GM19372 (cell line): ENCODE measurements around the gene CCDC12.

Experiments used
- ATAC-seq: cut with Tn5 transposase; IDR thresholded peaks from one replicate; pipeline ENCODE4 v1.9.1; 2021; ENCODE audit warnings: mild to moderate bottlenecking, low read depth, moderate library complexity; ENCODE audit not compliant: unreplicated experiment

CCDC12 gene

GRCh38 chr3:46960081-46960701 lies 16.4 kb downstream of the CCDC12 start:
- ATAC-seq: no peak

- ATAC-seq: no peak
These were observed 17.4 kb downstream of the CCDC12 start for GRCh38 chr3:46959161-46959511.

- no peak for ATAC-seq
These were observed 17.9 kb downstream of the CCDC12 start for GRCh38 chr3:46958467-46959160.

DNA sequence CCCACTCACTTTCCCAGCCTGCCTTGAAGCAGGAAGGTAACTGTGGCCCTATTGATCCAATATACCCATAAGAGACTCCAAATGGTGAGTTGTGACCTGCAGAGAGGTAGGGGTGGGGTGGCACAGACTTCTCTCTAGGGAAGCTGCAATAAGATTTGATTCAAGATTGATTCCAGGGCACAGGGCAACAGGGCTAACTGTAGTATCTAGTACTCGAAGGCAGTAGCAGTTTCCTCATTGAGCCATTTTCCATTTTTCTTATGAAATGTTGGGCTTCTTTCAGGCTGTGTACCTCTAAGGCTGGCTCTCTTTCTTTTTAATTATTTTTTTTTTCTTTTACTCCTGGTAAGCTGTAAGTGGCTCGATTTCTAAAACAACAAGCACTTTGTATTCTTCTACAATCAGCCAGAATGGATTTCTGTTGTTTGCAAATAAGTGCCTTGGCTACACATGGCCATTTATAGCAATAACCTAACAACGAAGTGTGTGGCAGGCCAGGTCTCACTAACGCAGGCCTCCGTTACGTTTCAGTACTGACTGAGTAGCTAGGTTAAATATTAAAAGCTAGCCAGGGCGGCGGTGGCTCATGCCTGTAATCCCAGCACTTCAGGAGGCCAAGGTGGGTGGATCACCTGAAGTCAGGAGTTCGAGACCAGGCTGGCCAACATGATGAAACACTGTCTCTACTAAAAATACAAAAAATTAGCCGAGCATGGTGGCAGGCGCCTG lies 19.3 kb downstream of the CCDC12 start:
- no peak for ATAC-seq

- ATAC-seq: no peak
These were observed 20.7 kb downstream of the CCDC12 start for GRCh38 chr3:46955801-46956259.

DNA sequence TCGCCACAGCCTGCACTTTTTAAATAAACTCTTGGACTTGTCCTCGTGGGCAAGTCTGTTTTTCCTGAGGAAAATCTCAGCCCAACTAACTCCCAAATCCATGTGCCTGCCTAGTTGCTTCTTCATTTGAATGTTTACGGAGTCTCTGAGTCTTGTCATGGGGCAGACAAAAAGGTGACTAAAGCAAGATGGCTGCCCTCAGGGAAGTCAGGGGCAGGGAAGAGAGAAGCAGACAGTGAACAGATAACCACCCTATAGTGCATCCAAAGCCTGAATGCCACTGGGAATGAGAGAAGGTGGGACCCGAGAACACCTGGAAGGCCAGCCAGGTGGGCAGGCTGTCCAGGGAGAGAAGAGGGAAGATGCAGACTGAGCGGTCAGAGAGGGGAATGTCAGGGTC lies 21.4 kb downstream of the CCDC12 start:
- ATAC-seq: no peak

DNA sequence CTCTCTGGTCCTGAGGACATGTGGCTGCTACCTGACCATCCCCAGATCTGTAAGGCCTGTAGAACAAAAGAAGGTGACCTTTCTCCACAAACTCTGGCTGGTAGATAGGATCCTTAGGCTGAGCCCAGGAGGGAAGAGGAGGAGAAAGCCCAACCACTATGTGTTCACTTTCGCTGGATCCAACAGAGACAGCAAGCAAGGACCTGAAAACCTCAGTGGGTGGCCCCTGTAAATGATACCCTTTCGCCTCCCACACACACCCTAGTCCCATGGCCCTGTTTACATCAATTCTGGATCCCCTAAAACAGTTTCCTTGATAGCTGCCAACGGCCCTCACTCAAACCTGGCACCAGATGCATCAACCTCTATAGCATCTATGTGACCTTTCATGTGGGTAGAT lies 22.4 kb downstream of the CCDC12 start:
- no peak for ATAC-seq

DNA sequence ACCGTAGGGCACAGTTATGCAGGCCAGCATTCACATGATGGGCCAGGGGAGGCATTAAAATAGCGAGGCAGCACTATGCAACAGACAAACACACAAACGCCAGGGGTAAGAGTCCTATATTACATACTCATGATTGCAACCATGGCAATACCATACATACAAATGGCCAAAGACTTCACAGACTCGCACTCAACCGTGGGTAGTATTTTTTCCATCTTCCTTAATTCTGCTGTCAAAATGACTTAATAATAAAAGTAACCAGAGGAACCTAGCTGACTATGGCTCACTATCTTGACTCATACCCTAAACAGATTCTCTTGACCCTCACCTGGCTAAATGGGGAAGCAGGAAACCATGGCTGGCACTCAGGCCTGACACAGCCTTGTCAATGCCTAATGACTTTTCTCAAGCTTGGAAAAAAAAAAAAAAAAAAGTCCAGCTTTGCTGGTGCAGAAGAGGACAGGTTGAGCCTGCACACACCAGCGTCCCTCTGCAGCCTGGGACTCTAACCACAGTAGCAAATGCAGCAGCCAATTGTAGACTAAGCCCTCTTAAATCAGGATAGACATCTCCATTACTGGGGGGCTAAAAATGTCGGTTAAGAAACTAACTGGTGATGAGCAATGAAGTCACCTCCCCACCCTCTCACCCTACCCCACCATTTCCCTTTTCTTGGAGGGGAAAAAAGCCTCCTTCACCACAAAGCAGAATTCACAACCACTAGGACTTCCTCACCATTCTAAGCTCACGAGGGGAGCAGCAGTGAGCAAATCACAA lies 23.1 kb downstream of the CCDC12 start:
- no peak for ATAC-seq

DNA sequence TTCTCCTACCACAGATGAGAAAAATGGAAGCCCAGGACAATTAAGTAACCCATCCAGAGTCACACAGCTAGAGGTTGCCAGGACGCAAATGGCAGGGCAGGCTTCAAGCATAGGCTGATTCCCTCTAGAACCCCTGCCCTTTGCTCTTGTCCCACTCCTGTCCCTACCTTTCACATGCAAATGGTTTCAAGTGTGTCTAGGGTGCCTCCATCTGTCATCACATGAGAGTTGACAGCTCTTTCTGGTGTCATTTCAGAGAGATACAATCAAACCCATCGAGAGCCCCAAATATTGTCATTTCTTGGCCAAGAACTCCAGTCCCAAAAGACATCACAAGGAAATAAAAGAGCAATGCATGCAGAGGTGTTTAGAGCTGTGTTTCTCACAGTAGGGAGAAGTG lies 23.7 kb downstream of the CCDC12 start:
- no peak for ATAC-seq

GRCh38 chr3:46950650-46951241 lies 25.8 kb downstream of the CCDC12 start:
- ATAC-seq: no peak

- ATAC-seq: no peak
These were observed 26.4 kb downstream of the CCDC12 start for GRCh38 chr3:46950177-46950576.

DNA sequence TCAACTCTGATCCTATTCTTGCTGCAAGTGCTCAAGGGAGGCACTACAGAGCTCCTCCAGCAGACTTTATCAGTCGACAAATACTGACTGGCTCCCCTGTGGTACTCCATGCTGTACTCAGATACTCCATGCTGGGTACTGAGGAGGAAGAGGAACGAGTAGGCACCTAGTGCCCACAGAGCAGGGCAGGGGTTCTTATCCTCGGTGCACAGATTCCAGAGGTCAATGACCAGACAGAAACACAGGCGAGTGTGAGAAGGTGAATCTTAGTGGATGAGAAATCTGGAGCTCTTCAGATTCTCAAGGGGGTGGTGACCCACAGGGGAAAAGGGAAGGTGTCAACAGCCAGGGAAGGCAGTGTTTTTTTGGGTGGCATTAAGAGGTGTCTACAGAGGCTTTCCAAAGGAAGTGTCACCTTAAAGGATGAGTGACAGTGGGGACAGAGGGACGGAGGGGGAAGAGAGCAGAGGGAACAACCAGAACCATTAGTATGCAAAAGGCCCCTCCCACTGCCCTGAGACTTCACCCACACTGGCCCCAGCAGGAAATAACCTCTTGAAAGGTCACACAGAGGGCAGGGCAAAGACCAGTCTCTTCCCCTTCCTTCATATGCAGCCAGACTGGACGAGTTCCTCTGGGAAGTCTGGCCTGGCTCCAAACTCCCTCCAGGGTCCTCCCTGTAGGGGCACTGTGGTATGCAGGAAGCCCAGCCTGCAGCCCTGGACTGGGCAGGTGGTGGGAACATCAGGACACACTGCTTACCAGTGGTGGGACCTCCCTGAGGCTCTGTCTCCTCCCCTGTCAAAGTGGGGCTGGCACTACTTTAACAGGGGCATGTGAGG lies 27.5 kb downstream of the CCDC12 start:
- ATAC-seq: no peak

- ATAC-seq: no peak
These were observed 28.4 kb downstream of the CCDC12 start for GRCh38 chr3:46947981-46948791.

GRCh38 chr3:46947546-46947901 lies 29.0 kb downstream of the CCDC12 start:
- ATAC-seq: no peak

GRCh38 chr3:46946856-46947545 lies 29.5 kb downstream of the CCDC12 start:
- ATAC-seq: no peak

DNA sequence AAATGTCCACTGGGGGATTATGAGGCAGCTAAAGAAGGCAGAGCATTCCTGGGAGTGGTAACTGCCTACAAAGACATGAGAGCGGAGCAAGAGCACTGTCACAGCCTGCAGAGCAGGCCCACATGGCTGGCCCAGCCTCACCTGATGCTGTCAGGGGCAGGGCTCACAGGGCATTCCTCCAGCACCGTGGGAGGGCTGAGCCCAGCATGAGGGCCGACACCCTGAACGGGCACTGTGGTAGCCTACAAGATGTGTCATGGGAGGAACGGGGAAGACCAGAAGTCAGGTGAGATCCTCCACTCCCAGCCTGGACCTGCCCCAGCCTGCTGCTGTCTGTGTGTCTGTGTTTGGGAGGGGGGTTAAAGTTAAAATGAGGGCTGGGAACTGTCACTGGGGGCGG lies 30.1 kb downstream of the CCDC12 start:
- no peak for ATAC-seq

GRCh38 chr3:46944191-46944590 lies 32.4 kb downstream of the CCDC12 start:
- no peak for ATAC-seq
